Activated CD8-positive, alpha-beta T cell treated with anti-CD3 and anti-CD28 coated beads for 36 hours (primary cell): ENCODE results near the gene TMEM208. TPM values are rescaled to one million over a fixed set of nuclear protein-coding genes. Genes with fewer than 3 reads are reported as not detected.

ENCODE experiments used
- ATAC-seq: fragments of 200-7000 bp; cut with Tn5 transposase; one replicate; pipeline ENCODE4 v1.10.0; 2021; ENCODE audit warnings: mild to moderate bottlenecking, moderate library complexity
- CTCF ChIA-PET: fragments of 350-600 bp; sonication (Branson Sonifier 250); formaldehyde crosslinking; loops from one replicate; lab custom pipeline; 2021; ENCODE audit warnings: antibody characterized with exemption; lab: Charles Lee
- POLR2A ChIA-PET: fragments of 350-600 bp; sonication (Branson Sonifier 250); formaldehyde crosslinking; loops from one replicate; lab custom pipeline; 2021; ENCODE audit warnings: antibody characterized with exemption; lab: Charles Lee
- DNase-seq: peaks from one replicate; pipeline ENCODE4 v3.0.0-alpha.2; 2020
- H3K27ac Mint-ChIP-seq: one replicate; pipeline ENCODE4 v1.8.0; 2021; ENCODE audit warnings: mild to moderate bottlenecking, mixed read lengths
- H3K27me3 Mint-ChIP-seq: one replicate; pipeline ENCODE4 v1.8.0; 2021; ENCODE audit warnings: mixed read lengths
- H3K36me3 Mint-ChIP-seq: one replicate; pipeline ENCODE4 v1.8.0; 2021; ENCODE audit warnings: low read depth, mixed read lengths
- H3K4me1 Mint-ChIP-seq: one replicate; pipeline ENCODE4 v1.8.0; 2021; ENCODE audit warnings: low read depth, mixed read lengths
- H3K4me3 Mint-ChIP-seq: one replicate; pipeline ENCODE4 v1.8.0; 2021; ENCODE audit warnings: mild to moderate bottlenecking, moderate library complexity, mixed read lengths
- H3K9me3 Mint-ChIP-seq: one replicate; pipeline ENCODE4 v1.8.0; 2021; ENCODE audit warnings: mixed read lengths
- intact Hi-C: fragments of 100-400 bp; cut with micrococcal nuclease; formaldehyde crosslinking; loops from one replicate; pipeline ENCODE4 v1.10.0; 2022
- total RNA-seq, 2 experiments: library from RNA; stranded (reverse); gene quantifications; one replicate each; pipeline ENCODE4 v1.2.3, GENCODE V29; 2021
- TF ChIP-seq, protein P1 (sequence below): fragments of 200-600 bp; IDR thresholded peaks from one replicate; pipeline ENCODE4 v1.8.0; 2022; ENCODE audit warnings: antibody characterized with exemption, mild to moderate bottlenecking

The TMEM208 gene
- total RNA-seq, 2 experiments from 2014 or later: 25.7 to 30.7 TPM

DNA sequence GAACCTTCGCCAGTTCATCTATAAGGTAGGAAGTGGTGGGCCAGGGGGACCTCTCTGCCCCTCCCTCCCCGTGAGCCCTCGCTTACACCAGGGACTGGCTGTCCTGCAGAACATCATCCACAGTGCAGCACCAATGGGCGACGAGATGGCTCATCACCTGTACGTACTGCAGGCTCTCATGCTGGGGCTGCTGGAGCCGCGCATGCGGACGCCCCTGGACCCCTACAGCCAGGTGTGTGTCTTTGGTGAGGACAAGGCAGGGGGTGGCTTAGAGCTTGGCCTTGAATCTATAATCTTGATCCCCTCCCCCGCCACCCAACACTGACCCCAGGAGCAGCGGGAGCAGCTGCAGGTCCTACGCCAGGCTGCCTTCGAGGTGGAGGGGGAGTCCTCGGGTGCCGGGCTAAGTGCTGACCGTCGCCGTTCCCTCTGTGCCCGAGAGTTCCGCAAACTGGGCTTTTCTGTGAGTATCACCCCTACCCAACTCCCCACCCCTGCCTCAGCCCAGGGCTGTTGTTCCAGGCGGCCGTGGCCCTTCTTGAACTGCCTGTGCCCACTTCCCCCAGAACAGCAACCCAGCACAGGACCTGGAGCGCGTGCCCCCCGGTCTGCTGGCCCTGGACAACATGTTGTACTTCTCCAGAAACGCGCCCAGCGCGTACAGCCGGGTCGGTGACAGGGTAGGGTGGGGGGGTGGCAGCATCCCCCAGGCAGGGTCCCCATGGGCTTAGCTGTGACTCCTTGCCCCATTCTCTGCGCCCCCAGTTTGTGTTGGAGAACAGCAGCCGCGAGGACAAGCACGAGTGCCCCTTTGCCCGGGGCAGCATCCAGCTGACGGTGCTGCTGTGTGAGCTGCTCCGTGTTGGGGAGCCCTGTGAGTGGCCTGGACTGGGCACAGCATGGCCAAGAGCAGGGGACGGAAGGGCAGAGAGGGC is 25.3 kb upstream of the TMEM208 start:
- no peaks in the 10 kb centered on the region for H3K9me3 Mint-ChIP-seq
- TF ChIP-seq, protein P1, sequence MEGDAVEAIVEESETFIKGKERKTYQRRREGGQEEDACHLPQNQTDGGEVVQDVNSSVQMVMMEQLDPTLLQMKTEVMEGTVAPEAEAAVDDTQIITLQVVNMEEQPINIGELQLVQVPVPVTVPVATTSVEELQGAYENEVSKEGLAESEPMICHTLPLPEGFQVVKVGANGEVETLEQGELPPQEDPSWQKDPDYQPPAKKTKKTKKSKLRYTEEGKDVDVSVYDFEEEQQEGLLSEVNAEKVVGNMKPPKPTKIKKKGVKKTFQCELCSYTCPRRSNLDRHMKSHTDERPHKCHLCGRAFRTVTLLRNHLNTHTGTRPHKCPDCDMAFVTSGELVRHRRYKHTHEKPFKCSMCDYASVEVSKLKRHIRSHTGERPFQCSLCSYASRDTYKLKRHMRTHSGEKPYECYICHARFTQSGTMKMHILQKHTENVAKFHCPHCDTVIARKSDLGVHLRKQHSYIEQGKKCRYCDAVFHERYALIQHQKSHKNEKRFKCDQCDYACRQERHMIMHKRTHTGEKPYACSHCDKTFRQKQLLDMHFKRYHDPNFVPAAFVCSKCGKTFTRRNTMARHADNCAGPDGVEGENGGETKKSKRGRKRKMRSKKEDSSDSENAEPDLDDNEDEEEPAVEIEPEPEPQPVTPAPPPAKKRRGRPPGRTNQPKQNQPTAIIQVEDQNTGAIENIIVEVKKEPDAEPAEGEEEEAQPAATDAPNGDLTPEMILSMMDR: no peak
- intact Hi-C loops: no loop called here
- no peak overlapping the region for H3K4me3 Mint-ChIP-seq
- CTCF ChIA-PET: no interaction called here
- no peak for DNase-seq
- H3K27ac Mint-ChIP-seq: no peak overlapping the region
- H3K4me1 Mint-ChIP-seq: peaks cover 4% of the 10 kb centered on the region
- H3K27me3 Mint-ChIP-seq: no peaks in the 10 kb centered on the region
- POLR2A ChIA-PET: interaction anchor here (2.0 to 2.4 kb wide), 2 partner anchors 10 to 26 kb away, joined by 4 to 10 read pairs; partner anchors contain the start of gene TMEM208
- no peak for ATAC-seq
- H3K36me3 Mint-ChIP-seq: peaks cover 33% of the 10 kb centered on the region

DNA sequence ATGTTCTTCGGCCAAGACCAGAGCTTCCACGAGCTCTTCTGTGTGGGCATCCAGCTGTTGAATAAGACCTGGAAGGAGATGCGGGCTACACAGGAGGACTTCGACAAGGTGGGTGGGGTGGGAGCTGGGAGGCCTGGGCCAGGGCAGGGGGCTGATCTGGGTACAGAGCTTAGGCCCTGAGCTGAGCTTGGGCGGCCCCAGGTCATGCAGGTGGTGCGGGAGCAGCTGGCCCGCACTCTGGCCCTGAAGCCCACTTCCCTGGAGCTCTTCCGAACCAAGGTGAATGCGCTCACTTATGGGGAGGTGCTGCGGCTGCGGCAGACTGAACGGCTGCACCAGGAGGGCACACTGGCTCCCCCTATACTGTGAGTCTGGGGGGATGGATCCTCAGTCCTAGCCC is 24.5 kb upstream of the TMEM208 start:
- TF ChIP-seq, protein P1: no peak
- Mint-ChIP-seq H3K27ac (no peak overlapping the region), H3K4me3 (no peak overlapping the region), H3K36me3 (peaks cover 29% of the 10 kb centered on the region), H3K27me3 (no peaks in the 10 kb centered on the region), H3K9me3 (no peaks in the 10 kb centered on the region), H3K4me1 (no peaks in the 10 kb centered on the region)
- ATAC-seq: no peak
- POLR2A ChIA-PET: interaction anchor here (2.0 to 2.4 kb wide), 2 partner anchors 9 to 25 kb away, joined by 4 to 10 read pairs; partner anchors contain the start of gene TMEM208
- no peak for DNase-seq
- intact Hi-C loops: no loop called here
- CTCF ChIA-PET: no interaction called here

DNA sequence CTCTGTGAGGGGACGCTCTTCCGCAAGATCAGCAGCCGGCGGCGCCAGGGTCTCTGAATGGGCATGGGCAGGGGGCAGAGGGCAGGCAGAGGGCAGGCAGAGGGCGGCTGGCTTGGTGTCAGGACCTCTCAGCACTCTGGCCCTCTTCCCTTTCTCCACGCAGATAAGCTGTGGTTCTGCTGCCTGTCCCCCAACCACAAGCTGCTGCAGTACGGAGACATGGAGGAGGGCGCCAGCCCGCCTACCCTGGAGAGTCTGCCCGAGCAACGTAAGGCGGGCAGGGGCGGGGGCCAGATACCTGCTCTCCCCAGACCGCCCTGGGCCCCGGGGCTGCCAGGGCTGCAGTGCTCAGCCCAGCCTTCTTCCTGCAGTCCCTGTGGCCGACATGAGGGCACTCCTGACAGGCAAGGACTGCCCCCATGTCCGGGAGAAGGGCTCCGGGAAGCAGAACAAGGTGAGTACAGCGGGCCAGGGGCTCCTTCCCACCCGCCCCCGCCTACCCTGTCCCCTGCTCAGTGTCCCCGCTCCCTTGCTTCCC is 23.9 kb upstream of the TMEM208 start:
- TF ChIP-seq, protein P1: no peak
- POLR2A ChIA-PET: interaction anchor here (1.8 to 2.4 kb wide), 3 partner anchors 9 to 24 kb away, joined by 4 to 10 read pairs (median 7); partner anchors contain the start of gene TMEM208
- no peaks in the 10 kb centered on the region for H3K27me3 Mint-ChIP-seq
- CTCF ChIA-PET: no interaction called here
- no peaks in the 10 kb centered on the region for H3K9me3 Mint-ChIP-seq
- H3K36me3 Mint-ChIP-seq: peaks cover 25% of the 10 kb centered on the region
- intact Hi-C loops: no loop called here
- H3K27ac Mint-ChIP-seq: no peak overlapping the region
- H3K4me3 Mint-ChIP-seq: no peak overlapping the region
- no peak for ATAC-seq
- DNase-seq: no peak
- H3K4me1 Mint-ChIP-seq: no peaks in the 10 kb centered on the region

DNA sequence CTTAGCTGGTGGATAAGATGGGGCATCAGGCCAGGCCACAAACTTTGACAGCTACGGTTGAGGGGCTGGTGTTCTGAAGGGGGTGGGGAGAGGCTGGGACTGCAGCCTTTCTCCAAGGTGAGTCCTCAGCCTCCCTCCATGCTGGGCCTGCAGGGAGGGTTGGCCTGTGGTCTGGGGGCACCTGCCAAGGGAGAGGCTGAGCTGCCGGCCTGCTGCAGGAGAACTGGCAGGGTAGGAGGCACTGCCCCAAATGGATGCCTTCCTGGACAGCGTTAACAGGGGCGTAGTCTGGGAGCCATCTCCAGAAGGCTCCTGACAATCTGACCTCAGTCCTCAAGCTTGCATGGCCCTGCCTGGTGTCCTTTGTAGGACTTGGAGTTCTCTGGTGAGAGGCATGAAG is 22.9 kb upstream of the TMEM208 start:
- H3K36me3 Mint-ChIP-seq: peaks cover 19% of the 10 kb centered on the region
- TF ChIP-seq, protein P1: no peak
- POLR2A ChIA-PET: interaction anchor here (1.1 to 1.8 kb wide), 2 partner anchors 8 to 10 kb away, joined by 4 to 7 read pairs; no protein-coding TSS in a partner anchor
- peak overlapping the region; percentile 52 for H3K27ac Mint-ChIP-seq
- ATAC-seq: no peak
- no peaks in the 10 kb centered on the region for H3K9me3 Mint-ChIP-seq
- no peaks in the 10 kb centered on the region for H3K27me3 Mint-ChIP-seq
- CTCF ChIA-PET: no interaction called here
- DNase-seq: no peak
- H3K4me3 Mint-ChIP-seq: no peak overlapping the region
- no peaks in the 10 kb centered on the region for H3K4me1 Mint-ChIP-seq
- intact Hi-C loops: no loop called here
